ENCODE measurements around the gene PDGFD. TPM values are rescaled to one million over a fixed set of nuclear protein-coding genes. Genes with fewer than 3 reads are reported as not detected.

The PDGFD gene
- total RNA-seq, 1 experiment from 2014 or later: 2.6 TPM

- ATAC-seq: no peak
- peaks cover 5% of the 10 kb centered on the region; the same call in 1 of the 2 replicates for H3K36me3 Mint-ChIP-seq
- H3K27ac Mint-ChIP-seq: no peak overlapping the region
- DNase-seq (ENCODE audit: low spot score): no peak
- H3K4me1 Mint-ChIP-seq: peaks cover 17% of the 10 kb centered on the region
- H3K4me3 Mint-ChIP-seq: no peak overlapping the region
- H3K27me3 Mint-ChIP-seq (ENCODE audit: low read depth): no peaks in the 10 kb centered on the region
- POLR2A ChIA-PET: no interaction called here
- no peak for TF ChIP-seq E2F5 (CRISPR knock-in tag; IDR thresholded peaks at IDR 0.05)
- TF ChIP-seq NR1H2 (CRISPR knock-in tag; IDR thresholded peaks at IDR 0.05): no peak
- no peak for TF ChIP-seq ZNF396 (CRISPR knock-in tag; IDR thresholded peaks at IDR 0.05; ENCODE audit: borderline replicate concordance)
- no peak for TF ChIP-seq ZNF512 (CRISPR knock-in tag; IDR thresholded peaks at IDR 0.05; ENCODE audit: borderline replicate concordance)
- TF ChIP-seq FOXJ3 (CRISPR knock-in tag; IDR thresholded peaks at IDR 0.05; ENCODE audit: borderline replicate concordance): no peak
- TF ChIP-seq SMAD3 (CRISPR knock-in tag; IDR thresholded peaks at IDR 0.05; ENCODE audit: borderline replicate concordance): no peak
- no peak for TF ChIP-seq EMX1 (CRISPR knock-in tag; IDR thresholded peaks at IDR 0.05)
- TF ChIP-seq NFE2L1 (CRISPR knock-in tag; IDR thresholded peaks at IDR 0.05): no peak
- TF ChIP-seq ETV6 (CRISPR knock-in tag; IDR thresholded peaks at IDR 0.05): no peak
- CTCF ChIA-PET: no interaction called here
- H3K9me3 Mint-ChIP-seq: no peaks in the 10 kb centered on the region; the same call in 1 of the 2 replicates
Observed at GRCh38 chr11:103939694-103940093, 224.3 kb downstream of the PDGFD start.

- ATAC-seq (no peak), DNase-seq (ENCODE audit: low spot score) (no peak)
- peaks cover 23% of the 10 kb centered on the region for H3K4me1 Mint-ChIP-seq
- ChIA-PET POLR2A (no interaction called here), CTCF (no interaction called here)
- no peak overlapping the region for H3K27ac Mint-ChIP-seq
- H3K27me3 Mint-ChIP-seq (ENCODE audit: low read depth): no peaks in the 10 kb centered on the region
- 0 out of 2 replicates have a peak, but pooled peaks cover 2% of the 10 kb centered on the region for H3K36me3 Mint-ChIP-seq
- no peaks in the 10 kb centered on the region; the same call in 1 of the 2 replicates for H3K9me3 Mint-ChIP-seq
- H3K4me3 Mint-ChIP-seq: no peak overlapping the region
- TF ChIP-seq ARID4B (CRISPR knock-in tag; IDR thresholded peaks at IDR 0.05; ENCODE audit: borderline replicate concordance): no peak
- no peak for TF ChIP-seq IRF2 (CRISPR knock-in tag; IDR thresholded peaks at IDR 0.05; ENCODE audit: borderline replicate concordance, low read depth)
- no peak for TF ChIP-seq GABPB1 (CRISPR knock-in tag; IDR thresholded peaks at IDR 0.05)
- no peak for TF ChIP-seq JAZF1 (CRISPR knock-in tag; IDR thresholded peaks at IDR 0.05)
- no peak for TF ChIP-seq OVOL2 (CRISPR knock-in tag; IDR thresholded peaks at IDR 0.05; ENCODE audit: borderline replicate concordance)
- no peak for TF ChIP-seq CREM (CRISPR knock-in tag; IDR thresholded peaks at IDR 0.05)
Observed at GRCh38 chr11:103936059-103936458, 227.9 kb downstream of the PDGFD start.

GRCh38 chr11:103935219-103935618 lies 228.7 kb downstream of the PDGFD start:
- no peak overlapping the region for H3K4me3 Mint-ChIP-seq
- DNase-seq (ENCODE audit: low spot score) (no peak), ATAC-seq (no peak)
- 0 out of 2 replicates have a peak, but pooled peaks cover 2% of the 10 kb centered on the region for H3K36me3 Mint-ChIP-seq
- H3K9me3 Mint-ChIP-seq: no peaks in the 10 kb centered on the region; the same call in 1 of the 2 replicates
- CTCF ChIA-PET: no interaction called here
- no peaks in the 10 kb centered on the region for H3K27me3 Mint-ChIP-seq (ENCODE audit: low read depth)
- POLR2A ChIA-PET: no interaction called here
- H3K27ac Mint-ChIP-seq: no peak overlapping the region
- peaks cover 15% of the 10 kb centered on the region for H3K4me1 Mint-ChIP-seq
- TF ChIP-seq STAT6 (CRISPR knock-in tag; conservative IDR thresholded peaks at IDR 0.05; ENCODE audit: low read depth) (no peak), ZSCAN18 (CRISPR knock-in tag; IDR thresholded peaks at IDR 0.05) (no peak), ETV6 (CRISPR knock-in tag; IDR thresholded peaks at IDR 0.05) (no peak), E2F1 (CRISPR knock-in tag; IDR thresholded peaks at IDR 0.05) (no peak), CBFB (CRISPR knock-in tag; IDR thresholded peaks at IDR 0.05; ENCODE audit: low read depth) (no peak), ESRRA (CRISPR knock-in tag; IDR thresholded peaks at IDR 0.05; ENCODE audit: borderline replicate concordance) (no peak), NR3C1 (CRISPR knock-in tag; conservative IDR thresholded peaks at IDR 0.05; ENCODE audit: low read depth) (no peak)

All from WTC11 (cell line).